Renal pelvis (tissue), 4 donors: ENCODE measurements around the gene ATP5PB. TPM values are rescaled to one million over a fixed set of nuclear protein-coding genes. Genes with fewer than 3 reads are reported as not detected.

Experiments
- DNase-seq: peaks from one replicate; pipeline ENCODE4 v3.0.0-alpha.2; 2013
- polyA plus RNA-seq, 3 donors: library from polyadenylated mRNA; unstranded; fragments of 120-200 nt; gene quantifications; one replicate each; pipeline ENCODE4 v1.2.1, GENCODE V29; 2013; ENCODE audit not compliant: insufficient read length in 3 of 3

Gene ATP5PB
- polyA plus RNA-seq, 3 donors: 332 to 399 (median 357) TPM

GRCh38 chr1:111501645-111502044 lies 52.4 kb downstream of the ATP5PB start:
- no peak for DNase-seq

DNA sequence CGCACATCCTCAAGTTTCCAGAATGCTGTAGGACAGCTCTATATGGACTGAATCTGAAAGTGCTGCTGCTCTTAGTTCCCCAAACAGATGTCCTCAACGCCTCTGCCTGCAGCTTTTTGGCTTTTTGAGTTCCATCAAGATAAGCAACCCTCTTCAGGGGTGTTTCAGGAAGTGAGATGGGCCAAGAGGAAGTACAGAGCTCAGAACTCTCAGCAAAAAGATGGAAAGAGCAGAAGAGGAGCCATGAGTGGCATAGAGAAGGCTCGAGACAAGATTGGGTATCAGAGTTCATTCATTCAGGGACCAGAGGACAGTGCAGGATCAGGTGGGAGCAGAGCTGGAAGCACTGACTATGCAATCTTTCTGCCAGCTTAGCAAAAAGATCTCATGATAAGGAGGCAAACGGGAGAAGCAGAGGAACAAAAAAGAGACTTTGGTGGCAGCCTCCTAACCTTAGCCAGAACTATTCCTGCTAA lies 54.4 kb downstream of the ATP5PB start, which contains the start of the genes ADORA3 and TMIGD3:
ADORA3 (minus strand) TSS at position 49 of the 476 bp plus-strand sequence. CDS start 279 bp downstream, outside the sequence.
TMIGD3 (minus strand) TSS at position 49 of the 476 bp plus-strand sequence. CDS start 279 bp downstream, outside the sequence.
- DNase-seq: no peak

DNA sequence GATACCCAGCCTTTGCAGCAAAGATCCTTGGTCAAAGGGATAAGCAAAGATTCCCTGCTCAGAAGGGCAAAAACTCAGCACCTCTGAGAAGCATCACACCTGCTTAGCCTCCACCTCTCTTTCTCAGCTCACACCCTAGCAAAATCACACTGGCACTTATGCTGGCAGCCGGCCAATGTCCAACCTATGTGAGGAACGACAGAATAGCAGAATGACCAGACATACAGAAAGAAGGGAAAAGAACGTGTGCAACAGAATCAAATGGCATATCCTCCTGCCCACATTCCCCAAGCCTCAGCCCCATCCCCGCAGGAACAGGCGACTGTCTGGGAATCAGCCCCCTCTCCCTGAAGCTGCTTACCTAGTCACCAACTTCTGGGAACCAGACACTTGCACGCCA lies 54.8 kb downstream of the ATP5PB start:
- no peak for DNase-seq

GRCh38 chr1:111505641-111506119 lies 56.4 kb downstream of the ATP5PB start:
- DNase-seq: no peak

GRCh38 chr1:111506561-111506960 lies 57.3 kb downstream of the ATP5PB start:
- no peak for DNase-seq

- DNase-seq: no peak
These were observed 58.3 kb downstream of the ATP5PB start for GRCh38 chr1:111507411-111508201.

DNA sequence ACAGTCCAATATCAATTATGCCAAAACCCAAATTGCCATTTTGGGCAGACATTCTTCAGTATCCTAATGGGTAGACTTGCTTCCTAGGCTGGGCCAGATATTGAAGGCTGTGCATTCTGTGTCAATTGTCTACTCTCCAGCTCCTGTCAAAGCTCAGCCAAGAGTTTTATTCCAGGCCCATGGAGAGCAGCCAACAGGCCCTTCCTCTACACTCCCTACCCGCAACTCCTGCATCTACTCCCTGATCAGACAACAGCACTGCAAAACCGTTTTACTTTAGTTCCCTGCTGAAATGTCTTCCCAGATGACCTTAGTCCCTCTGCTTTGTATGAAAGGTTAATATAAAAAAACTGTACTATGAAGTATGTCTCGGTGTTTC lies 60.7 kb downstream of the ATP5PB start:
- DNase-seq: peak; percentile 17

DNA sequence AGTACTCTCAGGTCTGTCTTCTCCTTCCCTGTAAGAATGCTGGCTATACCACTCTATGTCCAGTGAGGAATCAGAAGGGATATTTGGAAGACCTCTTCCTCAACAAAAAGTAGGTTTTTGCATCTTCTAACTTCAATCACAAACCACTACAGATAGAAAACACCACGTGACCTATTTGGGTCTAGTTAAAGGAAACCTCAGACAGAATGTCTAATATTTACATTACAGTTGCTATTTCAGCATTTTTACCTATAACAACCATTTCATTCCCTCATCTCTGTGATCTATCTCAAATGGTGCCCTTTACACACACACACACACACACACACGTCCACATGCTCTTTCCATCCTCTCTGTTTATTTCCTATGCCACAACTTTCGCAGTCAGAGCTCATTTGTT lies 62.1 kb downstream of the ATP5PB start:
- no peak for DNase-seq

Other genes with a start within 250 kb of the ATP5PB start
- 10 to 100 TPM; 17.8 to 23.1 (median 18.2) TPM for gene DENND2D, start 248.8 kb upstream of the ATP5PB start, polyA plus RNA-seq
- under 1 TPM in 2 of 3 donors, not detected in 1; 0.07 to 0.24 TPM for gene CHI3L2, start 221.8 kb upstream of the ATP5PB start, polyA plus RNA-seq
- gene CHIA, start 158.6 kb upstream of the ATP5PB start, polyA plus RNA-seq: not detected
- gene OVGP1, start 21.7 kb upstream of the ATP5PB start, polyA plus RNA-seq: 1 to 10 TPM; 3.0 to 7.3 (median 5.1) TPM
- gene WDR77, start 208 bp upstream of the ATP5PB start, polyA plus RNA-seq: 10 to 100 TPM; 43.4 to 46.8 (median 43.5) TPM
- 1 to 10 TPM; 3.5 to 6.7 (median 3.8) TPM for gene C1orf162, start 24.5 kb downstream of the ATP5PB start, polyA plus RNA-seq
- under 1 TPM; 0.30 to 0.78 (median 0.65) TPM for gene ADORA3, start 54.2 kb downstream of the ATP5PB start, polyA plus RNA-seq
- under 1 TPM; 0.63 to 0.77 (median 0.64) TPM for gene TMIGD3, start 54.2 kb downstream of the ATP5PB start, polyA plus RNA-seq
- 10 to 100 TPM; 62.6 to 72.0 (median 63.6) TPM for gene RAP1A, start 170.3 kb downstream of the ATP5PB start, polyA plus RNA-seq